Subcutaneous adipose tissue (tissue), 4 donors: ENCODE measurements around the gene DHX40. TPM values are rescaled to one million over a fixed set of nuclear protein-coding genes. Genes with fewer than 3 reads are reported as not detected.

ENCODE experiments used
- CTCF ChIP-seq: fragments of 450-650 bp; IDR thresholded peaks from one replicate; pipeline ENCODE4 v1.5.1; 2016; ENCODE audit warnings: low read depth, mild to moderate bottlenecking, control low read depth, antibody characterized with exemption, moderate library complexity
- total RNA-seq, 4 donors: library from RNA; depleted of rRNA; stranded (reverse); fragments of >200 nt; gene quantifications; one replicate each; pipeline ENCODE4 v1.1.0, GENCODE V29; 2016

Gene DHX40
- 10 to 100 TPM; 41.6 to 54.8 (median 49.3) TPM for total RNA-seq

- no peak for TF ChIP-seq CTCF
Measured at GRCh38 chr17:59565171-59565958, at the start of gene DHX40. DHX40 (plus strand) TSS chr17:59565610; CDS start chr17:59565672, 62 bp downstream.

- TF ChIP-seq CTCF = no peak
Measured at GRCh38 chr17:59516451-59516850, 49.0 kb upstream of the DHX40 start.

- TF ChIP-seq CTCF = no peak
Measured at GRCh38 chr17:59519132-59519531, 46.3 kb upstream of the DHX40 start.

- TF ChIP-seq CTCF = no peak
Measured at GRCh38 chr17:59520251-59520650, 45.2 kb upstream of the DHX40 start.

- TF ChIP-seq CTCF = no peak
Measured at GRCh38 chr17:59521465-59522126, 43.8 kb upstream of the DHX40 start.

GRCh38 chr17:59525668-59526067 lies 39.7 kb upstream of the DHX40 start:
- no peak for TF ChIP-seq CTCF

GRCh38 chr17:59526451-59526850 lies 39.0 kb upstream of the DHX40 start:
- no peak for TF ChIP-seq CTCF
